Activated CD8-positive, alpha-beta memory T cell treated with anti-CD3 and anti-CD28 coated beads for 4 hours (primary cell): ENCODE results near the gene PDE4D.
"Not testable (repeated sequence)": the region's sequence is repeated elsewhere in the genome, so short reads cannot be mapped to it uniquely, and the experiment has no call there.

Experiments used
- DNase-seq, 2 donors: peaks; one replicate each; pipeline ENCODE4 v3.0.0-alpha.2; 2020; ENCODE audit warnings: low read depth in 2 of 2

PDE4D gene

GRCh38 chr5:59005934-59006701, 887.4 kb downstream of the PDE4D start:
- DNase-seq = no peak

- no peak for DNase-seq
Measured at GRCh38 chr5:59003641-59004040, 889.9 kb downstream of the PDE4D start.

- DNase-seq = no peak
Measured at GRCh38 chr5:59003124-59003523, 890.4 kb downstream of the PDE4D start.

GRCh38 chr5:59002162-59002825, 891.2 kb downstream of the PDE4D start:
- DNase-seq = no peak

- DNase-seq = no peak
Measured at GRCh38 chr5:59001716-59002115, 891.8 kb downstream of the PDE4D start.

- DNase-seq = no peak
Measured at GRCh38 chr5:59001154-59001553, 892.4 kb downstream of the PDE4D start.

GRCh38 chr5:59000211-59000610, 893.3 kb downstream of the PDE4D start:
- no peak for DNase-seq

GRCh38 chr5:58999804-59000203, 893.7 kb downstream of the PDE4D start:
- DNase-seq = no peak

GRCh38 chr5:58998544-58998943, 895.0 kb downstream of the PDE4D start:
- DNase-seq = no peak

GRCh38 chr5:58995779-58996178, 897.7 kb downstream of the PDE4D start:
- DNase-seq = not testable (repeated sequence)

- no peak for DNase-seq
Measured at GRCh38 chr5:58993461-58993860, 900.1 kb downstream of the PDE4D start.

GRCh38 chr5:58988938-58989337, 904.6 kb downstream of the PDE4D start:
- DNase-seq = no peak

GRCh38 chr5:58987193-58987592, 906.3 kb downstream of the PDE4D start:
- DNase-seq = no peak

GRCh38 chr5:58986281-58986680, 907.2 kb downstream of the PDE4D start:
- DNase-seq = no peak

GRCh38 chr5:58985759-58986158, 907.8 kb downstream of the PDE4D start:
- no peak for DNase-seq

GRCh38 chr5:58985311-58985710, 908.2 kb downstream of the PDE4D start:
- no peak for DNase-seq

GRCh38 chr5:58983526-58984452, 909.7 kb downstream of the PDE4D start:
- DNase-seq = no peak

GRCh38 chr5:58980890-58981289, 912.6 kb downstream of the PDE4D start:
- DNase-seq = no peak

GRCh38 chr5:58979090-58979489, 914.4 kb downstream of the PDE4D start:
- no peak for DNase-seq

- DNase-seq = no peak
Measured at GRCh38 chr5:58974601-58975000, 918.9 kb downstream of the PDE4D start.

GRCh38 chr5:58974083-58974482, 919.4 kb downstream of the PDE4D start:
- DNase-seq = no peak

GRCh38 chr5:58972301-58972700, 921.2 kb downstream of the PDE4D start:
- DNase-seq = no peak
